DOHH2 (cell line): ENCODE measurements around the gene DESI2.

Source experiments
- CTCF ChIP-seq: fragments of 200-600 bp; sonication (generic); IDR thresholded peaks from one replicate; pipeline ENCODE4 v1.5.1; 2014; ENCODE audit warnings: antibody characterized with exemption, mild to moderate bottlenecking, low read depth, low read length; ENCODE audit not compliant: poor library complexity, severe bottlenecking
- EZH2phosphoT487 ChIP-seq: fragments of 200-600 bp; sonication (generic); IDR thresholded peaks from 2 replicates; pipeline ENCODE4 v1.6.1; 2017; ENCODE audit warnings: borderline replicate concordance, mild to moderate bottlenecking, antibody characterized with exemption, low read length, moderate library complexity, mixed read lengths

GRCh38 chr1:244674446-244674845 lies 21.5 kb downstream of the DESI2 start:
- no peak for TF ChIP-seq CTCF
- TF ChIP-seq EZH2phosphoT487 = no peak
